HL-60/S4 (cell line): Measurements from ENCODE around the gene OR13C5.
"Not testable (repeated sequence)": the region's sequence is repeated elsewhere in the genome, so short reads cannot be mapped to it uniquely, and the experiment has no call there.

ENCODE experiments used
- in situ Hi-C: fragments of 300-500 bp; cut with MboI; formaldehyde crosslinking; loops from 2 replicates; pipeline ENCODE4 v1.14.3; 2022; ENCODE audit warnings: low sequenced_read_pairs

OR13C5 gene

GRCh38 chr9:104599313-104599712 lies at the start of gene OR13C5:
TSS of gene OR13C5 (minus strand) at chr9:104599413. CDS start at chr9:104599413, 0 bp downstream.
- in situ Hi-C loops, result not testable (repeated sequence)

GRCh38 chr9:104635456-104635855 lies 36.2 kb upstream of the OR13C5 start:
- in situ Hi-C loops, result no loop called here

- in situ Hi-C loops, result no loop called here
Observed at GRCh38 chr9:104633976-104634520, 34.8 kb upstream of the OR13C5 start.

GRCh38 chr9:104625964-104626363 lies 26.8 kb upstream of the OR13C5 start:
- in situ Hi-C loops, result not testable (repeated sequence)

- in situ Hi-C loops, result no loop called here
Observed at GRCh38 chr9:104618104-104618503, 18.9 kb upstream of the OR13C5 start, which contains the start of gene OR13C9. TSS of gene OR13C9 (minus strand) at chr9:104618204. CDS start at chr9:104618204, 0 bp downstream.

- in situ Hi-C loops, result no loop called here
Observed at GRCh38 chr9:104617418-104617817, 18.2 kb upstream of the OR13C5 start.

- in situ Hi-C loops, result no loop called here
Observed at GRCh38 chr9:104611213-104611612, 12.0 kb upstream of the OR13C5 start.

- in situ Hi-C loops, result no loop called here
Observed at GRCh38 chr9:104608336-104608735, 9.1 kb upstream of the OR13C5 start.

GRCh38 chr9:104606152-104606551 lies 6.9 kb upstream of the OR13C5 start:
- in situ Hi-C loops, result no loop called here

GRCh38 chr9:104605527-104605926 lies 6.3 kb upstream of the OR13C5 start, which contains the start of gene OR13C2:
TSS of gene OR13C2 (minus strand) at chr9:104605627. CDS start at chr9:104605627, 0 bp downstream.
- in situ Hi-C loops, result not testable (repeated sequence)

GRCh38 chr9:104604801-104605200 lies 5.6 kb upstream of the OR13C5 start:
- in situ Hi-C loops, result no loop called here

GRCh38 chr9:104598749-104599148 lies 464 bp downstream of the OR13C5 start:
- in situ Hi-C loops, result not testable (repeated sequence)

GRCh38 chr9:104589626-104590025 lies 9.6 kb downstream of the OR13C5 start:
- in situ Hi-C loops, result no loop called here

- in situ Hi-C loops, result no loop called here
Observed at GRCh38 chr9:104586496-104587180, 12.6 kb downstream of the OR13C5 start.

GRCh38 chr9:104580562-104580961 lies 18.7 kb downstream of the OR13C5 start:
- in situ Hi-C loops, result no loop called here

- in situ Hi-C loops, result no loop called here
Observed at GRCh38 chr9:104577263-104577662, 21.9 kb downstream of the OR13C5 start.

- in situ Hi-C loops, result no loop called here
Observed at GRCh38 chr9:104575456-104575855, 23.8 kb downstream of the OR13C5 start.

- in situ Hi-C loops, result no loop called here
Observed at GRCh38 chr9:104572612-104573011, 26.6 kb downstream of the OR13C5 start.

GRCh38 chr9:104568868-104569267 lies 30.3 kb downstream of the OR13C5 start, which contains the start of gene OR13C8:
TSS of gene OR13C8 (plus strand) at chr9:104569168. CDS start at chr9:104569168, 0 bp downstream.
- in situ Hi-C loops, result no loop called here

- in situ Hi-C loops, result no loop called here
Observed at GRCh38 chr9:104564358-104564757, 34.9 kb downstream of the OR13C5 start.

GRCh38 chr9:104556830-104557634 lies 42.2 kb downstream of the OR13C5 start:
- in situ Hi-C loops, result no loop called here

- in situ Hi-C loops, result no loop called here
Observed at GRCh38 chr9:104555521-104555920, 43.7 kb downstream of the OR13C5 start.
